K562 (cell line): ENCODE measurements around the gene MYMX. TPM values are rescaled to one million over a fixed set of nuclear protein-coding genes. Genes with fewer than 3 reads are reported as not detected.
A peak's percentile ranks its signal among the peaks of the same experiment; 100 is the strongest.

ENCODE experiments used
- ADNP ChIP-seq: fragments of 200-800 bp; sonication (Bioruptor generic); IDR thresholded peaks from 2 replicates; pipeline ENCODE4 v1.6.1; 2016; ENCODE audit warnings: missing genetic modification characterization, missing compliant biosample characterization
- CSDE1 ChIP-seq, 2 experiments: fragments of 450-650 bp; IDR thresholded peaks; 2 replicates each; pipeline ENCODE4 v1.6.1; 2016; ENCODE audit warnings: mild to moderate bottlenecking in 1 of 2
- DDX20 ChIP-seq: fragments of 450-650 bp; IDR thresholded peaks from 2 replicates; pipeline ENCODE4 v1.6.1; 2016; ENCODE audit warnings: missing genetic modification characterization, low read depth, mild to moderate bottlenecking, missing compliant biosample characterization, moderate library complexity
- EHMT2 ChIP-seq: fragments of 450-650 bp; IDR thresholded peaks from 2 replicates; pipeline ENCODE4 v1.6.1; 2018; ENCODE audit warnings: antibody characterized with exemption
- KAT8 ChIP-seq: fragments of 450-650 bp; IDR thresholded peaks from 2 replicates; pipeline ENCODE4 v1.6.1; 2016; ENCODE audit warnings: low read depth, mild to moderate bottlenecking
- MEF2A ChIP-seq: IDR thresholded peaks from 2 replicates; pipeline ENCODE4 v1.6.1; 2011; ENCODE audit warnings: low read depth, mild to moderate bottlenecking, low read length, moderate library complexity; ENCODE audit not compliant: control insufficient read depth
- MTA2 ChIP-seq: fragments of 450-650 bp; IDR thresholded peaks from 2 replicates; pipeline ENCODE4 v1.6.1; 2016; ENCODE audit warnings: low read depth
- NEUROD1 ChIP-seq: fragments of 150-350 bp; IDR thresholded peaks from 2 replicates; pipeline ENCODE4 v1.6.1; 2014; ENCODE audit warnings: borderline replicate concordance, low read length, low read depth; ENCODE audit not compliant: partially characterized antibody
- SIN3A ChIP-seq, 2 experiments: fragments of 150-350 bp in 1 of 2; IDR thresholded peaks; 2 replicates each; pipeline ENCODE4 v1.6.1; 2011 to 2016; ENCODE audit warnings: borderline replicate concordance in 2 of 2, low read depth in 2 of 2, low read length in 2 of 2, mild to moderate bottlenecking in 2 of 2, moderate library complexity in 2 of 2; ENCODE audit not compliant: control insufficient read depth in 1 of 2
- SMAD4 ChIP-seq: fragments of 250-450 bp; sonication (Bioruptor Pico); conservative IDR thresholded peaks from 2 replicates; pipeline ENCODE4 v1.8.0; 2021; ENCODE audit warnings: inconsistent platforms, mild to moderate bottlenecking, moderate library complexity
- TFAM ChIP-seq: fragments of 250-450 bp; sonication (Bioruptor Pico); conservative IDR thresholded peaks from 2 replicates; pipeline ENCODE4 v1.5.0; 2021; ENCODE audit warnings: mild to moderate bottlenecking, moderate library complexity
- TSC22D4 ChIP-seq: fragments of 450-650 bp; IDR thresholded peaks from 2 replicates; pipeline ENCODE4 v1.6.1; 2016; ENCODE audit warnings: missing genetic modification characterization, missing biosample characterization, control low read depth
- ZNF3 ChIP-seq: fragments of 250-450 bp; sonication (Bioruptor Pico); IDR thresholded peaks from 2 replicates; pipeline ENCODE4 v1.5.0; 2021; ENCODE audit warnings: mild to moderate bottlenecking, moderate library complexity
- ZNF589 ChIP-seq: fragments of 200-800 bp; sonication (Bioruptor generic); IDR thresholded peaks from 2 replicates; pipeline ENCODE4 v1.6.1; 2016; ENCODE audit warnings: low read depth, missing genetic modification characterization, missing compliant biosample characterization
- polyA plus RNA-seq, 8 experiments: library from polyadenylated mRNA; depleted of rRNA in 4 of 8; stranded (reverse) in 5 of 8; unstranded in 3 of 8; fragments of >200 nt; fragmentation: Nextera tagmentation in 2 of 8; fragmentation: Illumina TruSeq in 1 of 8; extraction: Ambion mirVana in 2 of 8; extraction: Trizol in 1 of 8; gene quantifications; 2 replicates each; pipeline versions ENCODE4 v1.2.1 to v1.2.3, GENCODE V29; 2011 to 2014; ENCODE audit warnings: inconsistent platforms in 1 of 8, missing spikeins in 1 of 8
- total RNA-seq, 7 experiments: library from RNA; depleted of rRNA in 6 of 7; stranded (reverse); fragments of >200 nt in 6 of 7; fragmentation: Illumina TruSeq in 2 of 7; extraction: Trizol in 2 of 7; gene quantifications; 2 replicates each; pipeline versions ENCODE4 v1.2.1 to v1.2.3, GENCODE V29; 2011 to 2021; ENCODE audit warnings: low replicate concordance in 1 of 7
- TF ChIP-seq, protein P1 (sequence below), 2 experiments: fragments of 450-650 bp; formaldehyde crosslinking in 1 of 2; IDR thresholded peaks; 2 replicates each; pipeline versions ENCODE4 v1.4.0 to v1.6.1; 2014 to 2020; ENCODE audit warnings: mild to moderate bottlenecking in 2 of 2, borderline replicate concordance in 1 of 2, low read depth in 1 of 2
- TF ChIP-seq, protein P2 (sequence below), 3 experiments: fragments of 200-800 bp in 1 of 3; fragments of 250-450 bp in 1 of 3; fragments of 450-650 bp in 1 of 3; sonication (Bioruptor Pico) in 1 of 3; sonication (Bioruptor generic) in 1 of 3; formaldehyde crosslinking in 1 of 3; IDR thresholded peaks; 2 replicates each; pipeline versions ENCODE4 v1.6.1 to v1.8.0; 2016 to 2022; ENCODE audit warnings: mild to moderate bottlenecking in 2 of 3, missing genetic modification characterization in 2 of 3, missing compliant biosample characterization in 1 of 3, moderate library complexity in 1 of 3

The MYMX gene
- total and polyA plus RNA-seq, 9 of the 15 experiments (the other 6 are each of a cell fraction or from before 2014, with no cell fraction given) = 0.12 TPM; not detected in 8

DNA sequence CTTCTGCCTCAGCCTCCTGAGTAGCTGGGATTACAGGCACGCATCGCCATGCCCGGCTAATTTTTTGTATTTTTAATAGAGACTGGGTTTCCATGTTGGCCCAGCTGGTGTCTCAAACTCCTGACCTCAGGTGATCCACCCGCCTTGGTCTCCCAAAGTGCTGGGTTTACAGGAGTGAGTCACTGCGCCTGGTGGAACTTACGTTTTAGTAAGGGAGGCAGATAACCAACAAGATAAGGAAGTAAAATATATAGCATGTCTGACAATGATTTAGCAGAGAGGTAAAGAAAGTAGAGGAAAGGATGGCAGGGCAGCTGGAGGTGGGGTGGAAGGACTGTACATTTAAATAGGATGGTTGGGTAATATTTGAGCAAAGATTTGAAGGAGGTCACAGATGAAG is 12.8 kb upstream of the MYMX start (continued):
- TF ChIP-seq ZNF3 (no peak), KAT8 (no peak), NEUROD1 (peak; percentile 13), SIN3A (IDR thresholded peaks at IDR 0.05; ENCODE audit: borderline replicate concordance in 2 of 2, control insufficient read depth in 1 of 2, low read depth in 2 of 2, low read length in 2 of 2) (no peak), SMAD4 (CRISPR knock-in tag) (no peak), ADNP (tag) (peak; percentile 65; the same call in 1 of the 2 replicates), ZNF589 (CRISPR knock-in tag) (no peak), TSC22D4 (tag) (no peak), TFAM (no peak), DDX20 (tag) (no peak), EHMT2 (peak; percentile 36; the same call in 1 of the 2 replicates), MTA2 (peak; percentile 42; the same call in 1 of the 2 replicates), CSDE1 (IDR thresholded peaks at IDR 0.05) (no peak), MEF2A (no peak)
- TF ChIP-seq, protein P1, sequence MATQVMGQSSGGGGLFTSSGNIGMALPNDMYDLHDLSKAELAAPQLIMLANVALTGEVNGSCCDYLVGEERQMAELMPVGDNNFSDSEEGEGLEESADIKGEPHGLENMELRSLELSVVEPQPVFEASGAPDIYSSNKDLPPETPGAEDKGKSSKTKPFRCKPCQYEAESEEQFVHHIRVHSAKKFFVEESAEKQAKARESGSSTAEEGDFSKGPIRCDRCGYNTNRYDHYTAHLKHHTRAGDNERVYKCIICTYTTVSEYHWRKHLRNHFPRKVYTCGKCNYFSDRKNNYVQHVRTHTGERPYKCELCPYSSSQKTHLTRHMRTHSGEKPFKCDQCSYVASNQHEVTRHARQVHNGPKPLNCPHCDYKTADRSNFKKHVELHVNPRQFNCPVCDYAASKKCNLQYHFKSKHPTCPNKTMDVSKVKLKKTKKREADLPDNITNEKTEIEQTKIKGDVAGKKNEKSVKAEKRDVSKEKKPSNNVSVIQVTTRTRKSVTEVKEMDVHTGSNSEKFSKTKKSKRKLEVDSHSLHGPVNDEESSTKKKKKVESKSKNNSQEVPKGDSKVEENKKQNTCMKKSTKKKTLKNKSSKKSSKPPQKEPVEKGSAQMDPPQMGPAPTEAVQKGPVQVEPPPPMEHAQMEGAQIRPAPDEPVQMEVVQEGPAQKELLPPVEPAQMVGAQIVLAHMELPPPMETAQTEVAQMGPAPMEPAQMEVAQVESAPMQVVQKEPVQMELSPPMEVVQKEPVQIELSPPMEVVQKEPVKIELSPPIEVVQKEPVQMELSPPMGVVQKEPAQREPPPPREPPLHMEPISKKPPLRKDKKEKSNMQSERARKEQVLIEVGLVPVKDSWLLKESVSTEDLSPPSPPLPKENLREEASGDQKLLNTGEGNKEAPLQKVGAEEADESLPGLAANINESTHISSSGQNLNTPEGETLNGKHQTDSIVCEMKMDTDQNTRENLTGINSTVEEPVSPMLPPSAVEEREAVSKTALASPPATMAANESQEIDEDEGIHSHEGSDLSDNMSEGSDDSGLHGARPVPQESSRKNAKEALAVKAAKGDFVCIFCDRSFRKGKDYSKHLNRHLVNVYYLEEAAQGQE (IDR thresholded peaks at IDR 0.05; ENCODE audit: borderline replicate concordance) = no peak; the same call in 1 of the 2 replicates
- TF ChIP-seq, protein P1 (CRISPR knock-in tag; IDR thresholded peaks at IDR 0.05; ENCODE audit: low read depth) = no peak
- TF ChIP-seq, protein P2, sequence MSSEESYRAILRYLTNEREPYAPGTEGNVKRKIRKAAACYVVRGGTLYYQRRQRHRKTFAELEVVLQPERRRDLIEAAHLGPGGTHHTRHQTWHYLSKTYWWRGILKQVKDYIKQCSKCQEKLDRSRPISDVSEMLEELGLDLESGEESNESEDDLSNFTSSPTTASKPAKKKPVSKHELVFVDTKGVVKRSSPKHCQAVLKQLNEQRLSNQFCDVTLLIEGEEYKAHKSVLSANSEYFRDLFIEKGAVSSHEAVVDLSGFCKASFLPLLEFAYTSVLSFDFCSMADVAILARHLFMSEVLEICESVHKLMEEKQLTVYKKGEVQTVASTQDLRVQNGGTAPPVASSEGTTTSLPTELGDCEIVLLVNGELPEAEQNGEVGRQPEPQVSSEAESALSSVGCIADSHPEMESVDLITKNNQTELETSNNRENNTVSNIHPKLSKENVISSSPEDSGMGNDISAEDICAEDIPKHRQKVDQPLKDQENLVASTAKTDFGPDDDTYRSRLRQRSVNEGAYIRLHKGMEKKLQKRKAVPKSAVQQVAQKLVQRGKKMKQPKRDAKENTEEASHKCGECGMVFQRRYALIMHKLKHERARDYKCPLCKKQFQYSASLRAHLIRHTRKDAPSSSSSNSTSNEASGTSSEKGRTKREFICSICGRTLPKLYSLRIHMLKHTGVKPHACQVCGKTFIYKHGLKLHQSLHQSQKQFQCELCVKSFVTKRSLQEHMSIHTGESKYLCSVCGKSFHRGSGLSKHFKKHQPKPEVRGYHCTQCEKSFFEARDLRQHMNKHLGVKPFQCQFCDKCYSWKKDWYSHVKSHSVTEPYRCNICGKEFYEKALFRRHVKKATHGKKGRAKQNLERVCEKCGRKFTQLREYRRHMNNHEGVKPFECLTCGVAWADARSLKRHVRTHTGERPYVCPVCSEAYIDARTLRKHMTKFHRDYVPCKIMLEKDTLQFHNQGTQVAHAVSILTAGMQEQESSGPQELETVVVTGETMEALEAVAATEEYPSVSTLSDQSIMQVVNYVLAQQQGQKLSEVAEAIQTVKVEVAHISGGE (CRISPR knock-in tag; IDR thresholded peaks at IDR 0.05) = no peak
